Kidney glomerular epithelial cell (primary cell): ENCODE data around the gene TBC1D30.

Experiments
- DNase-seq: peaks from one replicate; lab custom pipeline; 2025; lab: John Stamatoyannopoulos, UW

Gene TBC1D30

DNA sequence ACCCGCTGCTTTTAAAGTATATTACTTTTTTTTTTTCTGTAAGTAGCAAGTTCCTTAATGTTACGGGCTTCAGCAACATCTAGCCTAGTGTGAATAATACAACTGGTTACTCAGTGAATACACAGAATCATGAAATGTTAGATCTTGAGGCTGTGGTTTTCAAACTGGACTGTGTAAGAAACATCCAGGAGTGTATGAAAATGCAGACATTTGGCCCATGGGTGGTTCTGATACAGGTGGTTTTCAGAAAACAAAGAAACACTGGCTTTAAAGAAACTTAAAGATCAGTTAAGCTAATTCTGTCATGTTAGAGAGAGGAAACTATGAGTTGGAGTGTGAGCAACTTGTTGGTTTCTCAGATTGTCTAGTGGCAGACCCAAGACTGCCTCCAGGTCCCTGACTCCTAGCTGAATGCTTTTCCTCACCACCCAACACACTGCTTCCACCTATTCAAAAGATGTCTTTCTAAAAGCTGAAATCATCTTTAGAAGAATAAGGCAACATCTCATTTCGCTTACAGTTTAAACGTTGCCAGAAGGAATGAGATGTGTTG is 36.1 kb downstream of the TBC1D30 start:
- DNase-seq, result no peak

DNA sequence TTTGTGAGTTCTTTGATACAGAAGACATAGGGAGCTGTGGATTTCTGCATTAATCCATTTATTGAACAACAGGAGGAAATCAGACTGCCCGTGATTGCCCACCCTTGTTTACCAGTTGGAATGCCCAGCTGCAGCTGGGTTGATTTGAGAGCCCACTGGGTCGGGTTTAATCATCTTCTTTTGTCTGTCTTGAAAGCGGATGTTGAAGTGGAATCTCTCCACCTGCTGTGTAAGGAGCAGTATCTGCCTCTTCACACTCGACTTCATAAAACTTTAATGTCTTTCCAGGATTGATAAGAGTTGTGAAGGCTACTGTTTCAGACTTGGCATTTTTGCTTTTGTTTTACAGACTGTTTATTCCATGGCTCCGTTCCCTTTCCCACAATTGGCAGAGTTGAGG is 39.9 kb downstream of the TBC1D30 start:
- DNase-seq, result no peak

DNA sequence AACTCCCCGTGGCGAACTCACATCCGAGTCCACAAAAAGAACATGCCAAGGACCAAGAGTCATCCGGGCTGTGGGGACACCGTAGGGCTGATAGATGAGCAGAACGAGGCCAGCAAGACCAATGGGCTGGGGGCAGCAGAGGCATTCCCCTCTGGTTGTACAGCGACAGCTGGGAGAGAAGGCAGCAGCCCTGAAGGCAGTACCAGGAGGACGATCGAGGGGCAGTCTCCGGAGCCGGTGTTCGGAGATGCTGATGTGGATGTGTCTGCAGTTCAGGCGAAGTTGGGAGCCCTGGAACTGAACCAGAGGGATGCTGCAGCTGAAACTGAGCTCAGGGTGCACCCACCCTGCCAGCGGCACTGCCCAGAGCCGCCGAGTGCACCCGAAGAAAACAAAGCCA is 50.7 kb downstream of the TBC1D30 start:
- DNase-seq, result no peak

DNA sequence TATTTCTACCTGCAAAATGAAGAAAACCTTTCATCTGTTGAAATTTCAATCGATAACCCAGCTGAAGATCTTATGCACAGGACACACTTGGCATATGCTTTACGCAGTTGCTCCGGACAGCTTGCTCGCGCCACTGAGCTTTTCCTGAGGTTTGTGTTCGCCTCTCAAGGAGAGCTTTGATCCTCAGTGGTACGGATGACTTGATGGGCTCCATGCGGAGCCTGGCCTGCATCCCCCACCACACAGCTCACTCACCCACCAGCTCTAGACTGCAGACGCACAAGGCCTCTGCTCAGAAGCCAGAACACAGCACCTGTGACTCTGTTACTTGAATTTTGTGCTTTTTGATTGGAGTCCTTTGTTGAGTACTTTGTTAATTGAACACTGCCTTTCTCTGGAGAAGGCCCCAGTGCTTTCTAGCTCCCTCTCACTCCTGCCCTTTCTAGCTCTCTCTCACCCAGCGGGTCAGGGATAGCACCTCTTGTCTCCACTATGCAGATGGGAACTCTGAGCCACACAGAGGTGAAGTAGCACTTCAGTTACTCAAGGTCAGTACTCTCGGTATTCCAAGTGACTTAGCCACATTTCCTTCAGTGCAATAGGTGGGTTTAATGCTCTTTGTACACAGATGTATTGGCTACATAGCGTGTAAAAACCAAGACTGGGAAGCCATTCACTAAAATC is 52.1 kb downstream of the TBC1D30 start:
- no peak for DNase-seq

DNA sequence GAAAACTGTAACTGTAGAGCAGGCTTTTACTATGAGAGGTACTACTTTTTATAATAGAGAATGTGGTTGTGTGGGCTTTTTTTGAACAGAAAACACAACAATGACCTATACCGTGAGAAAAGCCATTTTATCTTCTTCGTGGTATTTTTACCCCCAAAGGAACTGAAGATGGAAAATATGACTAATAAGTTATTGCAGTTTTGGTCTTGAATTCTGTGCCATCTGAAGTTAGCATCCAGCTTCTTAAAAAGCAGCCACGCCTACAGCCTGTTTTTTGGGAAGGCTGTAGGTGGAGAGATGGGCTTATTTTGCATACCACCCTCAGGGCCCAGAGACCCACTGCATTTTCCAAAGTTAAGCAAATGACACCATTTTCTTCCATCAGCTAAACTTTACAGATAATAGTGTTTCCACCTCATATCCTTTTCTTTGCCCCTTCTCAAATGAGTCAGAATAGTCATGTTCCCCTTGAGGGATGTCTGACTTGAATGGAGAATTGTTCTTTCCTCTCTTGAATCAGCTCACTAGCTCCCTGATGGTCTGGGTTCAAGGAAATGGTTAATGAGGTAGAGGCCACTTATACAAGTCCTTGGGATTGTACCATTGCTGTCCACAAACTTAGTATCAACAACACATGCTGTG is 53.0 kb downstream of the TBC1D30 start:
- no peak for DNase-seq

DNA sequence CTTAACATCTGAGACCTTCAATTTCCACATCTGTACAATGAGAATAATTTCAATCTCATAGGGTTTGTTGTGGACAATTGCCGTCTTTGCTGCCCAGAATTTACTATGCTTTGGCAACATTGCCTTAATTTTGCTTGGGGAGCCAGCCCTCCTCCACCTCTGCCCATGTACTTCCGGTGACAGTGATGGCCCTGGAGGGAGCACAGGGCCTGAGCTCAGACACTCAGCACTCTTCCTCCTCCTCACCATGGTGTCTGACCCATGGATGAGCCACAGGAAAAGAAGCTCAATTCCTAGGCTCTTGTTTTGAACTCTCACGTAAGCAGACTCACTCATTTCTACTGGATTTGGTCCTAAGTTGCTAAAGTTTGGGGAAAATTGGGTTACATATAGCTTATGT is 58.2 kb downstream of the TBC1D30 start:
- DNase-seq, result no peak

DNA sequence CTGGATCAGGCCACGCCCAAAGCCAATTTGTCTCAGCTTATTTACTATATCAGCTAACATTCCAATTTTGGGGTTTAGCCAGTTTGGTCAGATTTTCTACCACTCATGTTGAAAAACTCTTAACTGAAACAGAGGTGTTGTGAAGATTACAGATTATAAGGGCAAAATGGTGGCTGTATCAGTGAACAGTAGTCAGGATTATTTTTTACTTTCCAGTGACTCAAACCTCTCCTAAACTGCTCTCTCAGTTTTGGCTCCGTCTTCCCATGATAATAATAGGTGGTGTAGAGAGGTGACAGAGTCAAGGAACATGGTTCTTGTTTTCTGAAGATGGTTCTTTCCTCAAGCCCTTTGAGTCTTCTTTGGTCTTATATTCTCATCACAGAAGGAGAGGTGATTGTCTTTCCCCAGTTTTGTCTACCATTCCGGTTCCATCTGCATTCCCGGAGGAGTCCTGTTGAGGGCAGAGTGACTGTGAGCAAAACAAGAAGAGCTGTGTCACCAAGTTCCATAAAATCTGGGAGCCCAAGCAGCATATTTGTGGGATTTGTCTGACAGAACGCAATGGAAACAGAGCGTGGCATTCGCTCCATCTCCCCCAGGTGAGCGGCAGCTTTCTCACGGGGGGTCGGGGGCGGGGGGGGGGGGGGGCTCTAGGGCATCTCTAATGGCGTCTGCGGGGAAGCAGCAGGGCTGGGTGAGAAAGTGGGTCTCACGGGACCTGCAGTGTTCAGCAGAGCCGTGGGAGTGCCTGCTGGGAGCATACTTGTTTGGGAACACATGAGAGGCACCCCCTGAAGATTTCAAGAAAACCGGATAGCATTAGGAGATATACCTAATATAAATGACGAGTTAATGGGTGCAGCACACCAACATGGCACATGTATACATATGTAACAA is 59.1 kb downstream of the TBC1D30 start:
- DNase-seq, result no peak

DNA sequence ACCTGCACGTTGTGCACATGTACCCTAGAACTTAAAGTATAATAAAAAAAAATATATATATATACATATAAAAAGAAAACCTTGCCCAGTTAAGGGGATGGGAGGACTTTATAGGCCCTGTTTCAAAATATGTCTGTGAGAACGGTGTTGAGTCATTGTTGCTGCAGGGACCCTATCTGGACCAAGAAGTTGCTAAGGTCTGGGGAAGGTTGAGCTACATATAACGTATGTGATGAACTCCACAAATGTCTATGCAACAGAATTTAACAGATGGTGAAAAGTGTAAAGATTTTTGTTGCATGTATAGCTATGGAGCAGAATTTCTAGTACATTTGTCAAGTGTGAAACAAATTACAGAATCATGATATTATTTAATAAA is 59.7 kb downstream of the TBC1D30 start:
- no peak for DNase-seq

DNA sequence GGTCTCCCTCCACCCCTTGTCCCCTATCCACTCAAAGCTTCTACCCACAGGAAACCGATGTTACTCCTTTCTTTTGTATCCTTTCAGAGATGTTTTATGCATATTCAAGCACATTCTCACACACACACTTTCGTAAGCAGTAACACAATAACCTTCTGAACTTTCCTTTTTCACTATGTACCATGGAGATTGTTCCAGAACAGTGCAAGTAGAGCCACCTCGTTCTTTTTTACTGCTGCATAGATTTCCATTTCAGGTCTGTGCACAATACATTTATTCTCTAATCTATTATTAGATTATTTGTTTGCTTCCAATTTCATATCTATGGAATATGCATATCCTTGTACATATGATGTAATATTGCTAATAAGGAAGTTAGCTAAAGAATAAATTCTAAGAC is 60.3 kb downstream of the TBC1D30 start:
- no peak for DNase-seq

DNA sequence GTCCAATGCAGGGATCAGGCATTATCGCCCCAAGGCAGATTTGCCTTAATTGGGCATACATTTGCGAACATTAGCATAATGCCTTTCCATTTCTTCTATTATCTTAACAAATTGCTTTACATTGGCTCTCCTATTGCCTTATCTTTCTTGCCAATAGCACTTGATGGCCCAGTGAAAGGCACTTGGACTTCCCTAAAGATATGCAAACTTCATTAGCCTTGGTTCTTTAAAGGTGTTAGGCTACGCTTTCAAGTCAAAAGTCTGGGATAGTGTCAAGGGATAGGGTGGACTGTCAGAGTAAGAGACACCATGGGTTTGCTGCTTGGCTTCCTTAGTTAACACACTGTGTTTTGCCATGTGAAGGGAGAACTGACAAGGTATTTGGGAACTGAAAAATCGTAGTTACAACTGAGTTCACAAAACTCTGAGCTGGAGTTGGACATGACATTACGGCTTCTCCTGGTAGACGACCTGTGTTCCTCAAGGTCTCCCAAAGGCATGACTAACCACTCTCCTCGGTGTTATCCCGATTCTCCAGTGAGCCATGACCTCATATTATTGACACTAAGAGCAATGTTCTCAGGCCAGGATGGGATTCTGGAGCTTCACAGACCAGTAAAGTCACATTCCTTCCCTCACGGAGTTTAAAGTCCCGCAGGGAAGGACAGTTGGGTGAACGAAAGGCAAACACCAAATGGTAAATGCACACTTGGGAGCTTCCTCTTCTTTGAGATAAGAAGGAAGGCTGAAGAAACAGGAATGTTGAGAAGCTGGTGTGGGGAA is 65.2 kb downstream of the TBC1D30 start:
- no peak for DNase-seq

DNA sequence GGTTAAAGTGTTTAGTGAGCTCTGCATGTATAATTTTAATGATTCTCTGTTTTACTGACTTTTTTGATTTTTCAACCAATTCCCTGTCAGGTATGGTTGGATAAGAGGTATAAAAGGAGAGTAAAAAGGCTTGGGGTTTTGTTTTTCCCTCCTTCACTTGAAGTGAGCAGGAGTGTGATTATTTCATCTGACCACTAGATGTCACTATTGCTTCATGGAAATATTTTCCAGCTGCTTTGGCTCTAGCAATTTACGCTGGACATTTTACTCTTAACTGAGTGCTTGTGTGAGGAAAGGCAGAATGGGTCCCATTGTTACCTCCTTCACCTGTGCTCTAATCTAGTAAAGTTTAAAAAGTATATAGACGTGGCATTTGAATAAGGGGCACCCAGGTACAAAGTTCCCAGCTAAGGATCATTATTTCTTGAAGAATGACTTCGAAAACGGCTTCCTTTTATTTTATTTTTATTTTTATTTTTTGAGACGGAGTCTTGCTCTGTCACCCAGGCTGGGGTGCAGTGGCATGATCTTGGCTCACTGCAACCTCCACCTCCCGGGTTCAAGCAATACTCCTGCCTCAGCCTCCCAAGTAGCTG is 66.5 kb downstream of the TBC1D30 start:
- peak; percentile 70 for DNase-seq

DNA sequence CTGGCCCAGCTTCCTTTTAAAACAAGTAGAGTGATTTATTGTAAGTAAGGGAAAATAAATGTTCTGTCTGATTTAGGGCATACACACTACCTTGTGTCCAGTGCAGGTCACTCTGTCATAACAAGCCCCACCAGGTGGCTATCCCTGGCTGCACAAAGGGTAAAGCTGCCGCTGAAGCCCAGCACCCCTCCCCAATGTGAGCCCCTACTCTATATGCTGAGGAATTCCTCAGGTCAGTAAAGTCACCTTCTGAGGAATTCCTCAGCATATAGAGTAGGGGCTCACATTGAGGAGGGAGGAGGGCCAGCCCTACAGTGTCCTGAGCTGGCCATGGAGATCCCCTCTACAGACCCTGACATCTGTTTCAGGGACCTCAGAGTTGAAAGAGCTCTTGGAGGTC is 67.2 kb downstream of the TBC1D30 start:
- DNase-seq, result no peak

DNA sequence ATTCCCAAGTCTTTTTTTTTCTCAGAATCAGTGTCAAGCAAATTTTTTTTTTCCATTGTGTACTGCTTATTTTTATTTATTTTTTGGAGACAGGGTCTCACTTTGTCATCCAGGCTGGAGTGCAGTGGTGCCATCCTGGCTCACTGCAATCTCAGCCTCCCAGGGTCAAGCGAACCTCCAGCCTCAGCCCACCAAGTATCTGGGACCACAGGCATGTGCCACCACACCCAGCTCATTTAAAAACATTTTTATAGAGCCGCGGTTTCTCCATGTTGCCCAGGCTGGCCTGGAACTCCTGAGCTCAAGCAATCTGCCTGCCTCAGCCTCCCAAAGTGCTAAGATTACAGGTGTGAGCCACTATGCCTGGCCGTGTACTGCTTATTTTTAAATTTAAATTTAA is 68.1 kb downstream of the TBC1D30 start:
- no peak for DNase-seq

DNA sequence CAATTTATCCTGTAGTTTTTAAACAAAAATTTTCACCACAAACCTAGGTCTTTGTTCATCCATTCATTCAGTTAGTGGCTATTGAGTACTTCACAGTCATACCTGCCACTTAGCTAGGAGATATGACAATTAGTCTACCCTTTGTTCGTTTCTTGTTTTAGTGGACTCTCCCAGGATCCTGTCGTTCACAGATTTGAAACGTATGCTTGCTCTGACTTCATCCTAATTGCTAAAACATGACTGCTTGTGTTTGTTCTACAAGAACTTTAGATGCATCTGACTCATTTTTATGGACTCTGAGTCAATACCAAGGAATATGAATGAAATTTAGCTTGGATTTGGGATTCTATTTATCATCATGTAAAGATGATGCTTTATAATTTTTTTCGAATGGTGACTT is 69.5 kb downstream of the TBC1D30 start:
- DNase-seq, result no peak

DNA sequence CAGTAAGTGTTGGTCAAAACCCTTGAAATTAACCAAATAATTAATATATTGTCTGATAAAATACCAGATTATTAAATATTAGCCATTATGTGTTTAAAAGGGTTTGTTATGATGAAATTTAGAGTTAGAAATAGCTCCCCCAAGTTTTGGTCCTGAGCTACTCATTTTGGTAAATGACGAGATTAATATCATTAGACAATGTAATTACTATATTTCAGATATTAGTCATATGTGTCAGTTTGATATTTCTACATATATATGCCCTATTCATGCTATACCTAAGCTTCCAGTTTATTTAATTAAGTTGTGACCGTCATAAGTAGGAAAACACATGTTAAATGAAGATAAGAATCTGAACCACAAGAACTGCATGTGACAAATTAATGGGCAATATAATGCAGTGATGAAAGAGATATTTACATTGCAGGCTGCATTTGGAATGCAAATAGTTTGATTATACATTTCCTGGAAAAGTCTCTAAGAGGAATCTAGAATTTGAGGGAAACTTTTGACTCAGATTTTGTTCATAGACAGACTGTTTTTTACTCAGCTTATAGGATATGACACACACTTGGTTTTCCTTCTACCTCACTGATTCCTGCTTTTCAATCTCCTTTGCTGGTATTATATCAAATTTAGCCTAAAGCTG is 70.5 kb downstream of the TBC1D30 start:
- DNase-seq, result no peak

DNA sequence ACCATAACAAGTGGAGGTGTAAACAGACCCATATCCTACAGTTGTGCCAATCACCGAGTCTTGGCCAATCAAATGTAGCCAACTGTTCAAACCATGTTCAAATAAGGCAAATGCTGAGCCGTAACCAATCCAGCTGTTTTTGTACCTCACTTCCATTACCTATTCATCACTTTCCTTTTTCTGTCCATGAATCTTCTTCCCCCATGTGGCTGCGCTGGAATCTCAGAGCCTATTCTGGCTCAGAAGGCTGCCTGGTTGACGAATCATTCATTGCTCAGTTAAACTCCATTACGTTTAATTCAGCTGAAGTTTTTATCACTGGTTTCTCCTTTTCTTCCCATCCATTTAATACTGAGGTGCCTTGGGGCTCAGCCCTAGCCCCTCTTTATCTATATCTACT is 71.1 kb downstream of the TBC1D30 start:
- no peak for DNase-seq

DNA sequence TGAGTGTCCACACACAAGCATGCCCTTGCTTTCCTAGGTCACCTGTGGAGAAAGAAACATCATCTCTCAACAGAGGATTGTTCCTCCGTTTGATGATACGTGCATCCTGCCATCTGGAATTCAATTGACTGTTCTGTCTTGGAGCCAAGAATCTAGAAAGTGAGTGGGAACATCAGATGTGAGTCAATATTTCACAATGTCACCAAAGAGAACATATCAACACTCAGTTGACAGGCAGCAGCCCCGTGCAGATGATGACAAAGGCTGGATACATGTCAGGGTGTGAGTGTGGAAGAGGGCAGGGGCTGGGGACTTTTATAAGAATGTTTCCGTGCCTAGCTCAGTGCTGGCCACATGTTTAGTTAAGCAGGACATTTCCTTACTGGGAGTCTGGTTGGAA is 76.1 kb downstream of the TBC1D30 start:
- DNase-seq, result no peak

DNA sequence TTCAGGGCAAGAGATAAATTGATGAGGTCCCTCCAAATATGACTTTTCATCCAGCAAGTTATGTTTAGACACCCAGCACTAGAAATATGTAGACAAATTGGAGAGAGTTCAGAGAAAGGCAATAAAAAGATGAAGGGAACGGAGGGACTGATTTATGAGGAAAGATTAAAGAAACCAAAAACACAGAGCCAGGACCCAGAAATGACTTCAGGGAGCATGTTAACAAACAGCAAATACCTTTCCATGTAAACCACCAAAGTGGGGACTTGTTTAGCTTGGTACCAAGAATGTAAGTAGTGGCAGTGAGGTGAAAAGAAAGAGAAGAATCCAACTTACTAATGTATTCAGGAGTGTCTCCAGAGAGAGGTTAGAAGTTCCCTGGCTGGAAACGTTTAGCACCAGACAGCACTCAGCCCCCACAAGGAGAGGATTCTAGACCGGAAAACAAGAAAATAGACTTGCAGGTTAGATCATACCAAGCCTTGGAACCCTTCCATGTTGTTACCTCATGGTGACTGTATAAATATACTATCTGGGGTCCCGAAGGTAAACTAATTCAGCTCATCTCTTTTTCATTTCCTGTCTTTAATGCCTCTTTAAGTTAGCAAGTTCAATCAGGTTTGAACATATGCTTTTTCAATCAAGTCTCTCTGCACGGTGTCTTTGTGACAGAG is 79.2 kb downstream of the TBC1D30 start:
- DNase-seq, result no peak

DNA sequence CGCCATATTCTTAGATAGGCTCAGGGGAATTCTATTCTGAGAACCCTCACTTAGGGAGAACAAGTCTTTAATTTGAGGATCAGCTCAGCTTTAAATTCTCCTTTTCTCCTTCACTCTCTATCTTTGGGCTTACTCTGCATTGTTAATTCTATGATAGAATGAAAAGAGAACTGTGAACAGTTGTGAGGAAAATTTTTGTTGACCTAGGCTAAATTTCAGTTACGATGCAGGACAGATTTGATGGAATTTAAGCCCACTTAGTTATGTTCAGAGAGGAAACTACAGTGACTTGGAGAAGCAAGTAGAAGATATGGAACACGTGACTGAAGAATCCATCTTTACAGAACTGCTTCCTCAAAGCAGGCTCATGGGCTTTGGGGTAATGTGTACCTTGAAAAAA is 82.7 kb downstream of the TBC1D30 start:
- DNase-seq, result no peak

DNA sequence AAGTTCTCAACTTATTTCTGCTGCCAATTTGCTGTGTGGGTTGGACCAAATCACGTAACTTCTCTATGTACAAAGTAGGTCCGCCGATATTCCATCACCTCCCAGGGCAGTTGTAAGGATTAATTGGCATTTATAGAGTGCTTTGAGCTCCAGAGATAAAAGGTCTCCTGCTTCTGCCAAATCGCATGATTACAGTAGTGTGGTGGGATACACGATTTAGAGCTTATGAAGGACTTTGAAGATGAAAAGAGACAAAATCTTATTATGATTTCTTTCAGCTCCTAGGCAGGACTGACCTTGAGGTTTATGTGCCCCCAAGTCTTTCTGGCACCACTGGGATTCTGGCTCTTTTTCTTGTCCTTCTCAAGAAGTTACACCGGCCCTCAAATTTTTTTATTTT is 84.7 kb downstream of the TBC1D30 start:
- DNase-seq, result no peak

DNA sequence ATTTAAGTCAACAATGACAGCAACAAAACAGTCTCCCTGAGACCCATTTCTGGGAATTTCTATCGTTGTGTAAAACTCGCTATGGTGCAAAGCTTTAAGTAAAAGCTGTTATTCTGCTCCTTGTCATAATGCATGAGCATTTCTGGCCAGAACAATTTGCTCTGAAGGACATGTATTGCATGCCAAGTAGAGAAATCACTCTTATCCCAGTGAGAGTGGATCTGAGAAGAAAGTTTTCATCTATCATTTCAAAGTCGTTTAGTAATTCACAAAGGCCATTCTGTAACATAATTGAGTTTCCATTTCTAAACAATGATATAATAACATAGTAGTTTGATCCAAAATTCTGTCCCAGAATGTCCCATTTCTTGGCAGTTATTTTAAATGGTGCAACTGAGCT is 86.6 kb downstream of the TBC1D30 start:
- no peak for DNase-seq
